ENCODE measurements around the gene LGALS7B.
"Not testable (repeated sequence)": the region's sequence is repeated elsewhere in the genome, so short reads cannot be mapped to it uniquely, and the experiment has no call there.

The LGALS7B gene

DNA sequence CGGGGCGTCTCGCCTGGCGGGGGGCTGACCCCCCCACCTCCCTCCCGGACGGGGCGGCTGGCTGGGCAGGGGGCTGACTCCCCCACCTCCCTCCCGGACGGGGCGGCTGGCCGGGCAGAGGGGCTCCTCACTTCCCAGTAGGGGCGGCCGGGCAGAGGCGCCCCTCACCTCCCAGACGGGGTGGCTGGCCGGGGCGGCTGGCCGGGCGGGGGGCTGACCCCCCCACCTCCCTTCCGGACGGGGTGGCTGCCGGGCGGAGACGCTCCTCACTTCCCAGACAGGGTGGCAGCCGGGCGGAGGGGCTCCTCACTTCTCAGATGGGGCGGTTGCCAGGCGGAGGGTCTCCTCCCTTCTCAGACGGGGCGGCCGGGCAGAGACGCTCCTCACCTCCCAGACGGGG, 8.8 kb downstream of the LGALS7B start:
- DNase-seq = not testable (repeated sequence)

GRCh38 chr19:38799104-38799503, 10.1 kb downstream of the LGALS7B start:
- no peak for DNase-seq

DNA sequence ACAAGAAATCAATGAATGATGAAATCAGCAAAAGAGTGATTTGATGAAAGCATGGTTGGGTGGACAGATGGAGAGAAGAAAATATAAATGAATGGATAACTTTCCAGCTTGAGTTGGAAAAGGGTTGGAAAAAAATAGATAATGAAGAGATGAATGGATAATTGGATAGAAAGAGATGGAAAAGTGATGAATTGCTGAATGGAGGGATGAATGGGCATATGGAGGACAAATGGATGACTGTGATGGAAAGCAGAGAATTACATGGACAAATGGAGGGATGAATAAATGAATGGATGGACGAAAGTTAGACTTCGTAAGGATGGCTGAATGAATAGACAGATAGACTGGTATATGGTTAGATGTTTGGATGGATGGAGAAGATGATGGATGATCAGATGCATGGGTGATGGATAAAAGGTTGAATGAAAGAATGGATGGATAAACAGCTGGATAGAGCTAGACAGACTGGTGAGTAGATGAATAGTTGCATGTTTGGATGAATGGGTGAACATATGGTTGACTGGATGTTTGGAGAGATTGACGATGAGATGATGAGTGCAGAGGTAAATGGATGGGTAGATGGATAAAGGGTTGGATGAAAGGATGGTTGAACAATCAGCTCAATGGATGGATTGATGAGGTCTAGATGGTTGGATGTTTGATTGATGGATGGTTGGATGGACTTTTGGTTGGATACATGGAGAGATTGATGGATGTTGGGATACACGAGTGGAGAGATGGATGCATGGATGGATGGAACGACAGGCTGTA, 11.8 kb downstream of the LGALS7B start:
- DNase-seq = no peak

DNA sequence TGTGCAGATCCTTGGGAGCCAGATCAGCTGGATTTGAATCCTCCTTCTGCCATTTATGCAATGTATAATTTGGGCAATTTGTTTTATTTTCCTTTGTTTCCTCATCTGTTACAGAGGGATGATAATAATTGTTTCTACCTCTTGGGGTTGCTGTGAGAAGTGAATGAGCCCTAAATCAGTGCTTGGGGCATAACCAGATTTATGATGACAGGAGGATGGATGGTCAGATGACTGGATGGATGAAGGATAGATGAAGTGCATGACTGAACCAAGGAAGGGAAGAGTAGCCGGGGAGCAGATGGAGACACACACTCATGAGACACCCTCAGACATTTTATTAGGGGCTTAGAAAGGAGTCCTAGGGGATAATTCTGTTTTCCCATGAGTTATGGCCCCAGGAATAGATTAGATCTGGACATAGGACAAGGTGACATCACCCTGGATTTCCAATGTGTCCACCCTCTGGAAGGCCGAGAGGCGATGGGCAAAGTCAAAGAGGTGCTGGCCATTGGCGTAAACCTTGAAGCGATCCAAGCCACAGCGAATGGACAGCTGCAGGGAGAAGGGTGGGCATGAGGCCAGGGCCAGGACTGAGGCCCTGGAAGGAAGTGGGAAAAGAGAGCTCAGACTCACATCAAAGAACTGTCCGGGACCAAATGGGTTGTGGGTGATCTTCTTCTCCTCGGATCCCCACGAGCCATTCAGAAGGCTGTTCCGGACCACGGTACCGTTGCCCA, 12.5 kb downstream of the LGALS7B start:
- no peak for DNase-seq

GRCh38 chr19:38803543-38803942, 14.5 kb downstream of the LGALS7B start:
- no peak for DNase-seq

- DNase-seq = no peak
Observed at GRCh38 chr19:38805180-38805579, 16.2 kb downstream of the LGALS7B start.

GRCh38 chr19:38806371-38806770, 17.4 kb downstream of the LGALS7B start:
- no peak for DNase-seq

DNA sequence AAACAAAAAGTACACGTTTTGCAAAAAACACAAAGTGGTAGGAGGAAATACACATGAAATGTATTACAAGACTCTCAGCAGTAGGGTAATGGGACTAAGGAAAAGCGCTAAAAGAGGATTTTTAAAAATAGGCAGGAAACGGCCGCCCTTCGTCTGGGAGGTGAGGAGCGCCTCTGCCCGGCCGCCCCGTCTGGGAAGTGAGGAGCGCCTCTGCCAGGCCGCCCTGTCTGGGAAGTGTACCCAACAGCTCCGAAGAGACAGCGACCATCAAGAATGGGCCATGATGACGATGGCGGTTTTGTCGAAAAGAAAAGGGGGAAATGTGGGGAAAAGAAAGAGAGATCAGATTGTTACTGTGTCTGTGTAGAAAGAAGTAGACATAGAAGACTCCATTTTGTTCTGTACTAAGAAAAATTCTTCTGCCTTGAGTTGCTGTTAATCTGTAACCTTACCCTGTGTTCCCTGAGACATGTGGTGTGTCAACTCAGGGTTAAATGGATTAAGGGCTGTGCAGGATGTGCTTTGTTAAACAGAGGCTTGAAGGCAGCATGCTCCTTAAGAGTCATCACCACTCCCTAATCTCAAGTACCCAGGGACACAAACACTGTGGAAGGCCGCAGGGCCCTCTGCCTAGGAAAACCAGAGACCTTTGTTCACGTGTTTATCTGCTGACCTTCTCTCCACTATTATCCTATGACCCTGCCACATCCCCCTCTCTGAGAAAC, 18.5 kb downstream of the LGALS7B start:
- not testable (repeated sequence) for DNase-seq

DNA sequence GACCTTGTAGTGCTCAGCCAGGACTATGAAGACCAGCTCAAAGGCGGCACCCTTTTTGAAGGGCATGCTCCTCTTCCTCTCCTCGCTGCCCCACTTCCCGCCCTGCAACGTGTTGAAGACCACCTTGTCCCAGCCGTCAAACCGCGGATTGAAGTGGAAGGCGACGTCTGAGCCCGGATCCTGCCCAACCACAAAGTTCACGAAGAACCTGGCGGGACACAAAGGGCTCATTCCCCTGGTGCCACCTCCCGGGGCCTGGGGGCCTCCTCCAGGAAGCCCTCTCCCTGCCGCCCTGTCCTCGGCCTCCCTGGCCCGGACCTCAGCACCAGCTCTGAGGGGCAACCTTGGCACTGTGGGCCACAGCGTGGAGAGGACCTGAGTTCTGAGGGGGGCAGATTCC, 19.7 kb downstream of the LGALS7B start:
- DNase-seq = no peak

DNA sequence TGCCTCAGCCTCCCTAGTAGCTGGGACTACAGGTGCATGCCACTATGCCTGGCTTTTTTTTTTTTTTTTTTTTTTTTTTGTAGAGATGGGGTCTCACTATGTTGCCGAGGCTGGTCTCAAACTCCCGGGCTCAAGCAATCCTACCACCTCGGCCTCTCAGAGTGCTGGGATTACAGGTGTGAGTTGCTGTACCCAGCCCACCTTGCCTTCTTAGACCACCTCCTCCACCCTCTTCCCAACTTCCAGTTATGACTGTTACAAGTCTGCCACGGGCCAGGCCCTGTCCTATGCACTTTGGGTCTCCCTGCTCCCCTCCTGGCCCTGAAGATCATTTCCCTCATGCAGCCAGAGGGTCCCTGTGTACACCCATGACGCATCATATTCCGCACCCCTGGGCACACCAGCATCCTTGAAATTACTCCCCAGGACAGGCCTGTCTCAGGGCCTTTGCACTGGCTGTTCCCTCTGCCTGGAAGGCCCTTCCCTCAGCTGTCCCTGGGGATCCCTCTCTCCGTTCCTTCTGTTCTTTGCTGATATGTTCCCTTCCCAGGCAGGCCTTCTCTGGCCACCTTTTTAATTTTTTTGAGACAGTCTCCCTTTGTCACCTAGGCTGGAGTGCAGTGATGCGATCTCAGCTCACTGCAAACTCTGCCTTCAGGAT, 20.7 kb downstream of the LGALS7B start:
- DNase-seq = no peak

- no peak for DNase-seq
Observed at GRCh38 chr19:38812009-38812840, 23.2 kb downstream of the LGALS7B start.

- DNase-seq = no peak
Observed at GRCh38 chr19:38812841-38813320, 23.9 kb downstream of the LGALS7B start, which contains the start of gene LGALS4. LGALS4 (minus strand) TSS chr19:38812945; CDS start chr19:38812886, 59 bp downstream.

- DNase-seq = no peak
Observed at GRCh38 chr19:38813323-38813722, 24.3 kb downstream of the LGALS7B start.

DNA sequence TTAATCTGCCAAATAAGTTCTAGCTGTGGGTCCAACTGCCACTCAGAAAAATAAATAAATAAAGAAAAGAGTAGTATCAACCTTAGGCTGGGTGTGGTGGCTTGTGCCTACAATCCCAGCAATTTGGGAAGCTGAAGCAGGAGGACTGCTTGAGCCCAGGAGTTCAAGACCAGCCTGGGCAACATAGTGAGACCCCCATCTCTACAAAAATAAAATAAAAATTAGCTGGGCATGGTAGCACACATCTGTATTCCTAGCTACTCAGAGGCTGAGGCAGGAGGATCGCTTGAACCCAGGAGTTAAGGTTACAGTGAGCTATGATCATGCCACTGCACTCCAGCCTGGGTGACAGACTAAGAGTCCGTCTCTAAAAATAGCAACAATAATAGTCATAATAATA, 24.9 kb downstream of the LGALS7B start:
- not testable (repeated sequence) for DNase-seq

DNA sequence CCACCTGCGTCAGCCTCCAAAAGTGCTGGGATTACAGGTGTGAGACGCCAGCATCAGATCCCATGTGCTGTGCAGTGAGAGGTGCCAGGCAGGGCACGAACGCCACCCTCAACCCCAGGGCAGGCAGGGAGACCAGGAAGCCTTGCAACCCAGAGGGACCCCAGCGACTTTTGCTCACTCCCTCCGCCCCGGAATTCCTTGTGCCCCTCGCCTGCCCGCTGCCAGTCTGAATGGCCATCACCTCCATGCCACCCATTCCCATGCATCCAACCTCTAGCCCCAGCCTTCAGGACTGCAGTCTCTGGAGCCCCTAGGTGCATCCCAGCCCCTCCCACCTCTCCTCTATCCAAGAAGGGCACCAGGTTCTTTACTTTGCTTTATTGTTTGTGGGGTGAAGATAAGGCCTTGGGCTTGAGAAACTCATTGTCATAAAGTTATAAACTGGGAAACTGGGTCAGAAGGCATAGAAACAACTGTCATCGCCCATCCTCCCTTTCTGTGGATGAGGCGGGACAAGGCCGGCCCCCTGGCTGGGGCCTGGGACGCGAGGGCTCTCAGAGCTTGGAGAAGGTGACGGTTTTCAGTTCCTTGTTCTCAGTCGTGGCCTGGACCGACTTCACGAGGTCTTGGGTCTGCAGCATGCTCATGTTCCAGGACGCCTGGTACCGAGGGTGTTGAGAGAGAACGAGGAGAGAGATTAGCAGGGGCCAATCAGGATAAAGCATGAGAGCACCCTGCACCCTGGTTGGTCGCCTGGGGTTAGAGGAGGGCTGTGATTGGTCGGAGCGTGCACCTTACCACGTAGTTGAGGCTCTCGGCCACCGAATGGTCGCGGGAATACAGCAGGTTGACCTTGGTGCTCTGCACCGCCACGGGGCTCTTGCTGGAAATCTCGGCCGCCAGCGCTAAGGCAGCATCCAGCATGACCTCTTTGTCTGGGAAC, 26.3 kb downstream of the LGALS7B start:
- DNase-seq = no peak

- no peak for DNase-seq
Observed at GRCh38 chr19:38816131-38816750, 27.2 kb downstream of the LGALS7B start.

GRCh38 chr19:38817081-38817480, 28.1 kb downstream of the LGALS7B start:
- no peak for DNase-seq

GRCh38 chr19:38819231-38819920, 30.4 kb downstream of the LGALS7B start:
- DNase-seq = no peak

- not testable (repeated sequence) for DNase-seq
Observed at GRCh38 chr19:38821230-38821825, 32.3 kb downstream of the LGALS7B start.

Data from NCI-H1092 (cell line).